Measurements from ENCODE around the gene C1orf141. TPM values are rescaled to one million over a fixed set of nuclear protein-coding genes. Genes with fewer than 3 reads are reported as not detected.

Gene C1orf141
- total RNA-seq, 4 donors from 2014 or later: not detected

- 47% methylated on average over 2 of the region's 2 CpGs for WGBS
- intact Hi-C loops (cut with DNase I): no loop called here
- TF ChIP-seq POLR2AphosphoS5 (IDR thresholded peaks at IDR 0.05): no peak
- TF ChIP-seq EP300 (IDR thresholded peaks at IDR 0.05): no peak
- no peak for TF ChIP-seq POLR2A (IDR thresholded peaks at IDR 0.05; ENCODE audit: low read depth)
- TF ChIP-seq CTCF (IDR thresholded peaks at IDR 0.05): no peak
These were observed 29.3 kb downstream of the C1orf141 start for GRCh38 chr1:67105508-67105907.

GRCh38 chr1:67103548-67103947, 31.2 kb downstream of the C1orf141 start:
- Histone ChIP-seq H3K27me3 (no peaks in the 10 kb centered on the region), H3K9me3 (no peaks in the 10 kb centered on the region), H3K27ac (replicated peaks in 1 of 4) (no peak overlapping the region), H3K4me3 (no peak overlapping the region), H3K36me3 (no peaks in the 10 kb centered on the region), H3K4me1 (no peaks in the 10 kb centered on the region)
- intact Hi-C loops (cut with DNase I): no loop called here
- WGBS: 81% methylated on average over 1 of the region's 1 CpG
- no peak for TF ChIP-seq CTCF (IDR thresholded peaks at IDR 0.05)
- TF ChIP-seq POLR2A (IDR thresholded peaks at IDR 0.05; ENCODE audit: low read depth): no peak
- TF ChIP-seq POLR2AphosphoS5 (IDR thresholded peaks at IDR 0.05): no peak
- no peak for DNase-seq (ENCODE audit: extremely low spot score)

More at GRCh38 chr1:67105508-67105907, 29.3 kb downstream of the C1orf141 start:
- H3K4me1 ChIP-seq: no peaks in the 10 kb centered on the region
- H3K27ac ChIP-seq (replicated peaks in 1 of 4): no peak overlapping the region
- H3K9me3 ChIP-seq: no peaks in the 10 kb centered on the region
- no peak overlapping the region for H3K4me3 ChIP-seq
- H3K27me3 ChIP-seq: no peaks in the 10 kb centered on the region
- DNase-seq (ENCODE audit: extremely low spot score): no peak
- H3K36me3 ChIP-seq: no peaks in the 10 kb centered on the region

GRCh38 chr1:67100833-67101232, 33.9 kb downstream of the C1orf141 start:
- 15% methylated on average over 3 of the region's 3 CpGs for WGBS
- Histone ChIP-seq H3K9me3 (no peaks in the 10 kb centered on the region), H3K4me1 (no peaks in the 10 kb centered on the region), H3K27ac (replicated peaks in 1 of 4) (no peak overlapping the region), H3K27me3 (no peaks in the 10 kb centered on the region), H3K36me3 (no peaks in the 10 kb centered on the region), H3K4me3 (no peak overlapping the region)
- no peak for DNase-seq (ENCODE audit: extremely low spot score)
- intact Hi-C loops (cut with DNase I): no loop called here
- TF ChIP-seq EP300 (IDR thresholded peaks at IDR 0.05): no peak
- no peak for TF ChIP-seq POLR2AphosphoS5 (IDR thresholded peaks at IDR 0.05)
- no peak for TF ChIP-seq POLR2A (IDR thresholded peaks at IDR 0.05; ENCODE audit: low read depth)

- no peak overlapping the region for H3K4me3 ChIP-seq
- H3K27ac ChIP-seq (replicated peaks in 1 of 4): no peak overlapping the region
- intact Hi-C loops (cut with DNase I): no loop called here
- no peaks in the 10 kb centered on the region for H3K36me3 ChIP-seq
- TF ChIP-seq CTCF (IDR thresholded peaks at IDR 0.05) (no peak), POLR2A (IDR thresholded peaks at IDR 0.05; ENCODE audit: low read depth) (no peak), POLR2AphosphoS5 (IDR thresholded peaks at IDR 0.05) (no peak), EP300 (IDR thresholded peaks at IDR 0.05) (no peak)
- DNase-seq (ENCODE audit: extremely low spot score): no peak
- H3K27me3 ChIP-seq: no peaks in the 10 kb centered on the region
- no peaks in the 10 kb centered on the region for H3K9me3 ChIP-seq
- no peaks in the 10 kb centered on the region for H3K4me1 ChIP-seq
These were observed 37.5 kb downstream of the C1orf141 start for GRCh38 chr1:67097305-67097704.

- intact Hi-C loops (cut with DNase I): no loop called here
- H3K4me1 ChIP-seq: no peaks in the 10 kb centered on the region
- DNase-seq (ENCODE audit: extremely low spot score): no peak
- 93% methylated on average over 2 of the region's 2 CpGs for WGBS
- H3K36me3 ChIP-seq: no peaks in the 10 kb centered on the region
- no peak overlapping the region for H3K4me3 ChIP-seq
- TF ChIP-seq CTCF (IDR thresholded peaks at IDR 0.05) (no peak), EP300 (IDR thresholded peaks at IDR 0.05) (no peak), POLR2AphosphoS5 (IDR thresholded peaks at IDR 0.05) (no peak), POLR2A (IDR thresholded peaks at IDR 0.05; ENCODE audit: low read depth) (no peak)
- no peaks in the 10 kb centered on the region for H3K9me3 ChIP-seq
- no peak overlapping the region for H3K27ac ChIP-seq (replicated peaks in 1 of 4)
- no peaks in the 10 kb centered on the region for H3K27me3 ChIP-seq
These were observed 40.6 kb downstream of the C1orf141 start for GRCh38 chr1:67094191-67094590.
